Heart right ventricle (tissue), 16 donors: ENCODE results near the gene LSAMP. TPM values are rescaled to one million over a fixed set of nuclear protein-coding genes. Genes with fewer than 3 reads are reported as not detected.

ENCODE experiments used
- ATAC-seq, 8 donors: fragments of 200-7000 bp; cut with Tn5 transposase; one replicate each; pipeline ENCODE4 v1.9.1; 2020; ENCODE audit warnings: mild to moderate bottlenecking in 8 of 8, moderate library complexity in 8 of 8, moderate number of reproducible peaks in 1 of 8
- DNase-seq, 2 donors: peaks; one replicate each; pipeline ENCODE4 v3.0.0-alpha.2; 2020
- H3K27ac ChIP-seq, 10 donors: fragments of 200-600 bp; sonication (generic) in 2 of 10; one replicate each; pipeline versions ENCODE4 v1.5.0 to v1.8.0; 2020 to 2022; ENCODE audit warnings: mild to moderate bottlenecking in 3 of 10
- H3K27me3 ChIP-seq, 7 donors: fragments of 200-600 bp; one replicate each; pipeline ENCODE4 v1.8.0; 2021 to 2022; ENCODE audit warnings: mild to moderate bottlenecking in 2 of 7
- H3K36me3 ChIP-seq, 9 donors: fragments of 200-600 bp; sonication (generic) in 1 of 9; one replicate each; pipeline versions ENCODE4 v1.5.0 to v1.8.0; 2020 to 2022; ENCODE audit warnings: mild to moderate bottlenecking in 2 of 9
- H3K4me1 ChIP-seq, 9 donors: fragments of 200-600 bp; sonication (generic) in 1 of 9; one replicate each; pipeline versions ENCODE4 v1.5.0 to v1.8.0; 2020 to 2022; ENCODE audit warnings: mild to moderate bottlenecking in 4 of 9
- H3K4me3 ChIP-seq, 10 donors: fragments of 200-600 bp; sonication (generic) in 2 of 10; one replicate each; pipeline versions ENCODE4 v1.5.0 to v1.8.0; 2020 to 2022; ENCODE audit warnings: mild to moderate bottlenecking in 7 of 10, moderate library complexity in 2 of 10
- H3K9me3 ChIP-seq, 11 donors: fragments of 200-600 bp in 10 of 11; sonication (generic) in 2 of 11; one replicate each; pipeline versions ENCODE4 v1.5.0 to v1.8.0; 2013 to 2022; ENCODE audit warnings: mild to moderate bottlenecking in 2 of 11, control low read depth in 1 of 11, moderate library complexity in 1 of 11
- CTCF ChIP-seq, 9 donors: fragments of 200-600 bp; sonication (generic) in 2 of 9; IDR thresholded peaks; one replicate each; pipeline versions ENCODE4 v1.5.0 to v1.8.0; 2021 to 2022; ENCODE audit warnings: antibody characterized with exemption in 9 of 9, mild to moderate bottlenecking in 5 of 9, moderate library complexity in 1 of 9
- WGBS, 2 donors: extraction: QIAGEN DNeasy Blood & Tissue Kit; methylation state at CpG; one replicate each; pipeline ENCODE4 v1.1.7; 2013; ENCODE audit warnings: inconsistent platforms in 1 of 2; 5-methylcytosine and 5-hydroxymethylcytosine counted together
- intact Hi-C, 10 donors: fragments of 100-400 bp; cut with DNase I; formaldehyde crosslinking; loops; one replicate each; pipeline versions ENCODE4 v1.11.1 to v1.14.2; 2022
- polyA plus RNA-seq, 2 donors: library from polyadenylated mRNA; stranded (reverse); fragments of 200-250 nt; gene quantifications; one replicate each; pipeline ENCODE4 v1.2.3, GENCODE V29; 2013
- total RNA-seq, 10 donors: library from RNA; stranded (reverse); fragmentation: NEBNext Ultra II Directional in 3 of 10; extraction: Animal tissue kit (Norgen Biotek cat#: 25700) in 3 of 10; gene quantifications; one replicate each; pipeline versions ENCODE4 v1.2.1 to v1.2.4, GENCODE V29; 2021 to 2023
- donor health status: Arrhythmogenic right ventricular cardiomyopathy.
- donor health status: ischemic (EF 13 %, LVEDD 7.1; RV severe dilation, severe dysfunction).
- donor health status: healthy with polysubstance abuse.
- donor health status: DM: no; HTN: yes; CAD: no.
- donor health status: DM: no; HTN: no; CAD: no.
- donor health status: ischemic (EF 25% LVEDD 6.9; RV normal size, moderate dysfunction).
- donor health status: ischemic (EF 25% LVEDD 5.7; RV mildly dilated, moderate dysfunction).
- donor health status: healthy.
- donor health status: DM: yes; HTN: yes; CAD: no.
- donor health status: Ischemic cardiomyopathy.
- donor health status: ischemic (EF 35%, LVEDD 5.7; RV mildly dilated, moderate dysfunction).
- donor health status: nonischemic (EF 11% LVEDD 7.7; RV severe dilation, severe dysfunction).
- donor health status: DM: yes; HTN: yes; CAD: no.
- donor health status: PGD.
- donor health status: ischemic (EF 29% LVEDD 5.4; RV normal size, mild dysfunction).
- donor health status: nonischemic (EF 23%, LVEDD 6.1; RV moderate dilation, normal function).

Gene LSAMP
- total and polyA plus RNA-seq, 12 donors, result 0.51 to 9.0 (median 5.4) TPM

- no peaks in the 10 kb centered on the region for H3K27me3 ChIP-seq
- no peaks in the 10 kb centered on the region for H3K9me3 ChIP-seq
- DNase-seq, result no peak
- peaks cover 0 to 4% (median 0%) of the 10 kb centered on the region in 9 donors for H3K4me1 ChIP-seq
- ATAC-seq, result no peak
- TF ChIP-seq CTCF (IDR thresholded peaks at IDR 0.05), result no peak
- intact Hi-C loops, result loop anchor here in 1 of 10 donors (10.0 kb wide), 1 partner anchor 926 kb away; no protein-coding TSS in a partner anchor
- H3K36me3 ChIP-seq, result no peaks in the 10 kb centered on the region
- no peak overlapping the region for H3K27ac ChIP-seq
- H3K4me3 ChIP-seq, result no peak overlapping the region
- WGBS, 2 donors, result 19 to 25% methylated on average over 3 of the region's 3 CpGs
These were observed 616.9 kb downstream of the LSAMP start for GRCh38 chr3:115828401-115828800.

- Histone ChIP-seq H3K27ac (no peak overlapping the region), H3K9me3 (no peaks in the 10 kb centered on the region), H3K36me3 (no peaks in the 10 kb centered on the region), H3K4me1 (peaks cover 0 to 4% (median 0%) of the 10 kb centered on the region in 9 donors), H3K27me3 (no peaks in the 10 kb centered on the region), H3K4me3 (no peak overlapping the region)
- intact Hi-C loops, result loop anchor here in 1 of 10 donors (10.0 kb wide), 1 partner anchor 927 kb away; no protein-coding TSS in a partner anchor
- ATAC-seq (no peak), DNase-seq (no peak)
- WGBS, 2 donors, result 78 to 88% methylated on average over 2 of the region's 2 CpGs
- TF ChIP-seq CTCF (IDR thresholded peaks at IDR 0.05), result no peak
These were observed 617.8 kb downstream of the LSAMP start for GRCh38 chr3:115827495-115827894.

- TF ChIP-seq CTCF (IDR thresholded peaks at IDR 0.05), result no peak
- Histone ChIP-seq H3K4me3 (no peak overlapping the region), H3K27ac (no peak overlapping the region), H3K36me3 (no peaks in the 10 kb centered on the region), H3K27me3 (no peaks in the 10 kb centered on the region), H3K9me3 (no peaks in the 10 kb centered on the region), H3K4me1 (peaks cover 0 to 4% (median 0%) of the 10 kb centered on the region in 9 donors)
- 52 to 59% methylated on average over 2 of the region's 2 CpGs for WGBS, 2 donors
- DNase-seq, result no peak
- intact Hi-C loops, result loop anchor here in 1 of 10 donors (10.0 kb wide), 1 partner anchor 930 kb away; no protein-coding TSS in a partner anchor
- no peak for ATAC-seq
These were observed 620.2 kb downstream of the LSAMP start for GRCh38 chr3:115825046-115825445.

- TF ChIP-seq CTCF (IDR thresholded peaks at IDR 0.05), result no peak
- Histone ChIP-seq H3K4me3 (no peak overlapping the region), H3K27ac (no peak overlapping the region), H3K36me3 (no peaks in the 10 kb centered on the region), H3K9me3 (no peaks in the 10 kb centered on the region), H3K27me3 (no peaks in the 10 kb centered on the region), H3K4me1 (peaks cover 0 to 4% (median 0%) of the 10 kb centered on the region in 9 donors)
- DNase-seq, result no peak
- intact Hi-C loops, result loop anchor here in 1 of 10 donors (10.0 kb wide), 1 partner anchor 932 kb away; no protein-coding TSS in a partner anchor
- 97 to 98% methylated on average over 2 of the region's 2 CpGs for WGBS, 2 donors
- ATAC-seq, result no peak
These were observed 622.2 kb downstream of the LSAMP start for GRCh38 chr3:115823083-115823482.
